Superior temporal gyrus (tissue), 1 donor: ENCODE results near the gene ZNF8.
"Not testable (repeated sequence)": the region's sequence is repeated elsewhere in the genome, so short reads cannot be mapped to it uniquely, and the experiment has no call there.

Experiments used
- DNase-seq: peaks from one replicate; pipeline ENCODE4 v3.0.0-alpha.2; 2016; ENCODE audit errors: extremely low spot score

ZNF8 gene

DNA sequence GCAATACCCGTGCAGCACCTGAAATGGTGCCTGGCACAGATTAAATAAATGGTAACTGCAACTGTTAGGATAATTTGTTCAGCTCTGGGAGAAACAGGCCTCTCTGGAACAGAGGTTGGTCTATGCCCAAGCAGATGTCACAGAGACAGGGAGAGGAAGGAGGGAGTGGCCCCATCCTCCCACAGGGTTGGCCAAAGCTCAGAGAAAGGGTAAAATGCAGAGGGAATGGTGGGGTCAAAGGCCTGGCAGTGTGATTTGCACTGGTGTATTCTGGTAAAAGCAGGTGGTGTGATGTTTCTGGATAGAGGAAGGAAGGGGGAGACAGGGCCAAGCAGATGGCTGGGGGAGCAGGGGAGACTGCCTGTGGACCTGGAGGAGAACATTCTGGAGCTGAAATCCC, 57.5 kb downstream of the ZNF8 start:
- DNase-seq = no peak

DNA sequence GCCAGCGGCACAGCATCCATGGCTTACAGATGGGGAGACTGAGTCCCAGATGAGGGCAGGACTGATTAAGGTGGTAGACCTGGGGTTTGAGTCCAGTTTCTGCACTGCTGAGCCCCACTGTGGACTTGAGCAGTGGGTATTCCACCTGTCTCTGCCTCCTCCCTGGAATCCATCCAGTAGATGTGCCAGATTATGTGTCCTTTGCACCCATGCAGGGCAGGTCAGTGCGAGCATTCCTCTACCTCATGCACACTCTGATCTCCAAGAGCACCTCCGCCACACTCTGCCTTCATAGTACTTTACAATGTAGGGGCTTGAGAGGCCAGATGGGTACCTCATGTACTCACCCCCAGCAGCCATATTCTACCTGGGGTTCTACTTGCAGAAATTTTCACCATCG, 58.1 kb downstream of the ZNF8 start:
- DNase-seq = no peak

DNA sequence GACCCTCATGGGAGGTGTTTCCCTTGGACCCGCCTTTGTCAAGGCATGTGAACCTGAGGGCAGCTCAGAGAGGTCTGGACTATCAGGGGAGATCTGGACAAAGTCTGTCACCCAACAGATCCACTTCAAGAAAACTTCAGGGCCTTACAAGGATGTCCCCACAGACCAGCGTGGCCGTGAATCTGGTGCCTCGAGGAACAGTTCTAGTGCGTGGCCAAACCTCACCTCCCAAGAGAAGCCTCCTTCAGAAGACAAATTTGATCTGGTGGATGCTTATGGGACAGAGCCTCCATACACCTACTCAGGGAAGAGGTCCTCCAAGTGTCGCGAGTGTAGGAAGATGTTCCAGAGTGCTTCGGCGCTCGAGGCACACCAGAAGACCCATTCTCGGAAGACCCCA, 59.6 kb downstream of the ZNF8 start:
- DNase-seq = no peak

DNA sequence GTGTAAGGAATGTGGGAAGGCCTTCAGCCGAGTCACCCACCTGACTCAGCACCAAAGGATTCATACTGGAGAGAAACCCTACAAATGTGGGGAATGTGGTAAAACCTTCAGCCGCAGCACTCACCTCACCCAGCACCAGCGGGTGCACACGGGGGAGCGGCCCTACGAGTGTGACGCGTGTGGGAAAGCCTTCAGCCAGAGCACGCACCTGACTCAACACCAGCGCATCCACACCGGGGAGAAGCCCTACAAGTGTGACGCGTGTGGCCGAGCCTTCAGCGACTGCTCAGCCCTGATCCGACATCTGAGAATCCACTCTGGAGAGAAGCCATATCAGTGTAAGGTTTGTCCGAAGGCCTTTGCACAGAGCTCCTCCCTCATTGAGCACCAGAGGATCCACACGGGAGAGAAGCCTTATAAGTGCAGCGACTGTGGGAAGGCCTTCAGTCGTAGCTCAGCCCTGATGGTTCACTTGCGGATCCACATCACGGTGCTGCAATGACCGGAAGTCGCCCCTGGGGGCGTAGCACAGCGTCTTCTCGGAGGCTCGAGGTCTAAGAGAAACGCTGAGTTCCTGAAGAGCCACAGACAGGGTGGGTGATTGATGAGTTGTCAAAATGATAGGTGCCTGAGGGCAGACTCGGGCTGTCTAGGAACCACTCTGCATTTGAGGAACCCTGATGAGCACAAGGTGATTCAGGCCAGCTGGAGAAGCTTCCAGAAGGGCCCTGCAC, 60.2 kb downstream of the ZNF8 start:
- DNase-seq = no peak

DNA sequence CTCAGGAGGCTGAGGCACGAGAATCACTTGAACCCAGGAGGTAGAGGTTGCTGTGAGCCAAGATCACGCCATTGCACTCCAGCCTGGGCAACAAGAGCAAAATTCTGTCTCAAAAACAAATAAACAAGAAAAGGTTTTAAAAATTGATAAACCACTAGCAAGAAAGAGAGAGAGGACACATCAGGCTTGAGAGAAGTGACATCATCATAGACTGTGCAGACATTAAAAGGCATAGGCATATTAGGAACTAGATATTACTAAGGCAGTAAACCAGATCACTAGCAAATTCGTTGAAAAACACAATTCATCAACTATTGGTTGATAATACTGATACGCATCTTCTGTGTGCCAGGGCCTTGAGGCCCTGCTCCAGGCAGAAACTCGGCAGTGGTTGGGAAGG, 66.8 kb downstream of the ZNF8 start:
- peak; percentile 12 for DNase-seq

DNA sequence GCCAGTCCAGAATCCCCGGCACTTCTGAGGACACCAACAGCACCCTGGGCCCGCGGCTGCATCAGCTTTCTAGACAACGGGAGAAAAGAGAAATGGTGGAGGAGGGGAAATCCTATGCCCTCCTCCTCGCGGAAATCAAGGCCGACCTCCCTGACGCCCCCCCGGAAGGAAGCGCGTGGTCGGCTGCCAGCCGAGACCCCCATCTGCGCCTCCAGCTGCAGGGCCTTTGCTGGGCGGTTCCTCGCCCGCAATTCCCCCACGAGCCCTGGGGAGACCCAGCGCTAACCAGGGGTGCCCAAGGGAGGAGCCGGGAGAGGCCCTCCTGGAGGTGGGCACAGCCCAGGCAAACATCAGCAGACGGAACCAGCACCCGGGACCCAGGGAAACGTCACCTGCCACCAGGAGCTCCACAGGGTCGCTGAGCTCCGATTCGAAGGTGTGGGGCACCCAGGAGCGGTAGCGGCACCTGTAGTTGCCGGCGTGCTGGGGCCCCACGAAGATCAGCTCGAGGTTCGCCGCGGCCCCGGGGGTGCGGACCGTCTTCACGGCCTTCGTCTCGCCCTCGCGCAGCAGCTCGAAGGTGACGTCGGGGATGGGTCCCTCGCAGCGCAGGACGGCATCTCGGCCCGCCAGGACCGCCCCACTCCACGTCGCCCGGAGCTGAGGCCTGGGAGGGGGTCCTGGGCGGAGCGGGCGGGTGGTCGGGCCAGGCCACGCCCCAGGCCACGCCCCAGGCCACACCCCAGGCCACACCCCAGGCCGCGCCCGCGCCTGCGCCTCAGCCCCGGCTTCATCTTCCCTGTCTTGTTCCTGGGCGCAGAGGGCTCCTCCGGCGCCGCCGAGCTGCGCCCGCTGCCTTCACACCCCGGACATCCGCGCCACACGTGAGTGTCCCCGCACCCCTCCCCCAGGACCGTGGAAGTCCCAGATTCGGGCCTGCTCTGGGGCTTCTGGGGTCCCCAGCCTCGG, 68.5 kb downstream of the ZNF8 start:
- peak; percentile 78 for DNase-seq

DNA sequence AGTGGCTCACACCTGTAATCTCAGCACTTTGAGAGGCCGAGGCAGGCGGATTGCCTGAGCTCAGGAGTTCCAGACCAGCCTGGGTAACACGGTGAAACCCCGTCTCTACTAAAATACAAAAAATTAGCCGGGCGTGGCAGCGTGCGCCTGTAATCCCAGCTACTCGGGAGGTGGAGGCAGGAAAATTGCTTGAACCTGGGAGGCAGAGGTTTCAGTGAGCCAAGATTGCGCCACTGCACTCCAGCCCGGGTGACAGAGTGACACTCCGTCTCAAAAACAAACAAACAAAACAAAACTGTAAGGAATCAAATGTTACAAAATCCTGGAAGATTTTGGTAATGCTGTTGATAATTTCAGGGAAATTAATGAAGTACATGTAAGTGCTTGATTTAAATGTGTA, 69.3 kb downstream of the ZNF8 start:
- not testable (repeated sequence) for DNase-seq

DNA sequence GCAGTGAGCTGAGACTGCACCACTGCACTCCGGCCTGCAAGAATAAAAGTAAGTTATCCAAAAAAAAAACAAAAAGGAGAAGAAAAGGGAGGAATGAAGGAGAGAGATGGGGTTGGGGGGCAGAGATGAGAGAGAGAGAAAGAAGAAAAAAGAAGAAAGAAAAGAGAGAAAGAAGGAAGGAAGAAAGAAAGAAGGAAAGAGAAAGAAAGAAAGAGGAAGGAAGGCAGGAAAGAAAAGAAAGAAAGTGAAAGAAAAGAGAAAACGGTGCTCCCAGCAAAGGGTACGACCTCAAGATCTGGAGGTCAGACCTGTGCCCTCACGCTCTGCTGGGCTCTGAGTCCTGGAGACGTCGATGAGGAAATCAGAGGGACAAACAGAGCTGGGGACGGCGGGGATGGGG, 70.8 kb downstream of the ZNF8 start:
- no peak for DNase-seq

DNA sequence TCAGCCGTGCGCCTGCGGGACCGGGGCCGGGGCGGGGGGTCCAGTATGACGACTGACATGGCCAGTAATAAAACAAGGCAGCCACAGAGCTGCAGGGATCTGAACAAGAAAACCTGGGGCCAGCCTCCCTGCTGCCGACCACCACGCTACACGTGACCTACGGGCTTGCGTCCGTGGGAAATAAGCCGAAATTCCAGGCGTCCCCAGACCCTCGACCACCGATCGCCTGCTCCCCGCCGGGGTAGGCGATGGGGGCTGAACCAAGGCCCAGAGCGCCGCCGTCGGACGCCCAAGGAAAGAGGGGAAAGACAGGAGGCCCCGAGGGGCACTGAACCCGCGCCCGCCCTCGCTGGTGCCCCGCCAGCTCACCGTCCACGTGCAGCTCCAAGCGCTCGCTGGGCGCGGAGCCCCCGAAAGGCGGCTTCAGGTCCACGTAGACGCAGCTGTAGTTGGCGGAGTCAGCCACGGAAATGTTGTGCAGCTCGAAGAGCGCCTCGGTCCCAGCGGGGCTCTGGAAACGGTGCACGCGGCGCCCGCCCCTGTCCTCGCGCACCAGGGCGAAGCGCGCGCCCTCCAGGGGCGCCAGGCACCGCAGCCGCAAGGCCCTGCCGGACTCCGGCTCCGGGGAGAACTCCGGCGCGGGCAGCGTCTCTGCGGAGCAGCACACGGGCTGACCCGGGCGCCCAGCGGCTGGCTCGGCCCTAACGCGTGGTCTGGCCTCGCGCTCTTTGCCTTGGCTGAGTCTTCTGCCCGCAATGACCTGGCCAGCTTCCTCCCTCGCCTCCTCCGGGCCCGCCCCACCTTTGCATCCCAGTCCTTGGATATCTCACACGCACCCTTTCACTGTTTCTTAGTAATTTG, 71.5 kb downstream of the ZNF8 start:
- no peak for DNase-seq

DNA sequence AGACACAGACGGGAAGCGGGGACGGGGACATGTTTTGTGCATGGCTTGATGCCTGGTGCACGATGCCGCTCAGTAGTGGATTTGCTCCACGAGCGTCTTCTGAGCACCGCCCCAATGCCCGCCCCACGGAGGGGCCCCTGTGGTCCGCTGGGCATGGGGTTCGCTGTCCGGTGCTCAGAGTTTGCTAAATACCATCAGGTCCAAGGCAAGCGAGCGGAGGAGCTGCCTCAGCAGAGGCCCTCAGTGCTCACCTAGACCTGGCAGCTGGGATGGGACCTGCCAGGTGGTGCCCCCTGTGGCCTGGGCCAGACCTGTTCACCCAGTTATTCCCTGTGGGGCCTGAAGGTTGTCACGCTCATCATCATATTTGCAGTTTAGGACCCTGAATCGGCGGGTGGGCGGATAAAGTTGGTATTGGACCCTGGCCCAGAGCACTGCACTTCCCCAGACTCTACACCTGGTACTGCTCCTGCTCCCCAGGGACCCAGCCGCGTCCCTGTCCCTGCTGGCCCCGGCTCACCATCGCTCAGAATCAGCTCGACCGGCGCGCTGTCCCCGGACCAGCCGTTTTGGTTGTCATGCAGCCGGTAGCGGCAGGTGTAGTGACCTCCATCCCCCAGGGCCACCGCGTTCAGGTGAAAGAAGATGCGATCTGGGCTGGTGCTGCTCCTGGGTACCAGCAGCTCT, 72.3 kb downstream of the ZNF8 start:
- DNase-seq = no peak

DNA sequence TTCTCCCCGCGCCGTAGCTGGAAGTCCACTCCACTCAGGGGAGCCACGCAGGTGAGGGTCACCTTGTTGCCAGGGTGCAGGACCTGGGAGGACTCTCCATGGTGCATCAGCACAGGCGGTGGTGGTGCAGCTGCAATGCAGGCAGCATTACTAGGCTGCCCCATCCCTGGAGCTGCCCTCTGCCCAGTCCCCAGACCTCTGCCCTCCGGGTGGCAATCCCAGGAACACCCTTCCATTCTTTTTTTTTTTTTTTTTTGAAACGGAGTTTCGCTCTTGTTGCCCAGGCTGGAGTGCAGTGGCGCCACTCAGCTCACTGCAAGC, 72.8 kb downstream of the ZNF8 start:
- DNase-seq = no peak

DNA sequence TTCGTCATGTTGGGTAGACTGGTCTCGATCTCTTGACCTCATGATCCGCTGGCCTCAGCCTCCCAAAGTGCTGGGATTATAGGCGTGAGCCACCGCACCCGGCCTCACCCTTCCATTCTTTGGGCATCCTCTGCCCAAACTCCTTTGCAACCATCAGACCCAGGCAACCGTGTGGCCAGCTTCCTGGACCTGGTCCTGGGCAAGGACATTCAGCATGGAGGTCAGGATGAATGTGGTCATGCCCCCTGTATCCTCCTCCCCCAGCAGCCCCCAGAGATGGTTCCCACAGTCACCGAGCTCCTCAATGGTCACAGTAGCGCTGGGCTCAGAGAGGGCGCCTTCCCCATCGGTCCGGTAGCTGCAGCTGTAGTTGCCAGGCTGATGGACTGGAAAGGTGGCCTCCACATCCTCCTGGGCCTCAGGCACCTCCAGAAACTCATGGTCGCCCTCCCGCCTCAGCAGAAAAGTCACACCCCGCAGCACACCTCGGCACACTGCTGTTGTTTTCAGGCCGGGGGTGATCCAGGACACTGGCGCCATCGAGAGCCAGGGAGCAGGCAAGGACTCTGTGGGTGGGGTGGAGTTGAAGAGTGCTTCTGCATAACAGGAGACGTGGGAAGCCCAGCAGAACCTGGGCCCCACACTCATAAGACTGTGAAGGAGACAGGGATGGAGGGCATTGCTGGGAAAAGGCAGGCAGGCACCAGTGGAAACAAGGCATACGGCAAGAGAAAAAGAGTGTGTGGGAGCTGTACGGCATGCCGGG, 73.4 kb downstream of the ZNF8 start:
- no peak for DNase-seq
